ENCODE data around the gene FOXL3.

FOXL3 gene

GRCh38 chr7:268991-269390, 21.0 kb upstream of the FOXL3 start:
- TF ChIP-seq, protein P1, sequence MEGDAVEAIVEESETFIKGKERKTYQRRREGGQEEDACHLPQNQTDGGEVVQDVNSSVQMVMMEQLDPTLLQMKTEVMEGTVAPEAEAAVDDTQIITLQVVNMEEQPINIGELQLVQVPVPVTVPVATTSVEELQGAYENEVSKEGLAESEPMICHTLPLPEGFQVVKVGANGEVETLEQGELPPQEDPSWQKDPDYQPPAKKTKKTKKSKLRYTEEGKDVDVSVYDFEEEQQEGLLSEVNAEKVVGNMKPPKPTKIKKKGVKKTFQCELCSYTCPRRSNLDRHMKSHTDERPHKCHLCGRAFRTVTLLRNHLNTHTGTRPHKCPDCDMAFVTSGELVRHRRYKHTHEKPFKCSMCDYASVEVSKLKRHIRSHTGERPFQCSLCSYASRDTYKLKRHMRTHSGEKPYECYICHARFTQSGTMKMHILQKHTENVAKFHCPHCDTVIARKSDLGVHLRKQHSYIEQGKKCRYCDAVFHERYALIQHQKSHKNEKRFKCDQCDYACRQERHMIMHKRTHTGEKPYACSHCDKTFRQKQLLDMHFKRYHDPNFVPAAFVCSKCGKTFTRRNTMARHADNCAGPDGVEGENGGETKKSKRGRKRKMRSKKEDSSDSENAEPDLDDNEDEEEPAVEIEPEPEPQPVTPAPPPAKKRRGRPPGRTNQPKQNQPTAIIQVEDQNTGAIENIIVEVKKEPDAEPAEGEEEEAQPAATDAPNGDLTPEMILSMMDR (IDR thresholded peaks at IDR 0.05; ENCODE audit: extremely low read depth, insufficient read depth, missing control alignments) = no peak
- DNase-seq (ENCODE audit: low spot score) = no peak
- in situ Hi-C loops (cut with MboI; ENCODE audit: low pct_unique_long_range_greater_than_20kb, low sequenced_read_pairs, unreplicated experiment) = no loop called here

GRCh38 chr7:269721-270120, 20.2 kb upstream of the FOXL3 start:
- TF ChIP-seq, protein P1 (IDR thresholded peaks at IDR 0.05; ENCODE audit: extremely low read depth, insufficient read depth, missing control alignments) = no peak
- in situ Hi-C loops (cut with MboI; ENCODE audit: low pct_unique_long_range_greater_than_20kb, low sequenced_read_pairs, unreplicated experiment) = no loop called here
- no peak for DNase-seq (ENCODE audit: low spot score)

- TF ChIP-seq, protein P1 (IDR thresholded peaks at IDR 0.05; ENCODE audit: extremely low read depth, insufficient read depth, missing control alignments) = no peak
- no peak for DNase-seq (ENCODE audit: low spot score)
- in situ Hi-C loops (cut with MboI; ENCODE audit: low pct_unique_long_range_greater_than_20kb, low sequenced_read_pairs, unreplicated experiment) = no loop called here
Measured at GRCh38 chr7:270351-270983, 19.5 kb upstream of the FOXL3 start.

- in situ Hi-C loops (cut with MboI; ENCODE audit: low pct_unique_long_range_greater_than_20kb, low sequenced_read_pairs, unreplicated experiment) = no loop called here
- TF ChIP-seq, protein P1 (IDR thresholded peaks at IDR 0.05; ENCODE audit: extremely low read depth, insufficient read depth, missing control alignments) = no peak
- DNase-seq (ENCODE audit: low spot score) = no peak
Measured at GRCh38 chr7:271266-272107, 18.5 kb upstream of the FOXL3 start.

GRCh38 chr7:272108-272615, 17.8 kb upstream of the FOXL3 start:
- TF ChIP-seq, protein P1 (IDR thresholded peaks at IDR 0.05; ENCODE audit: extremely low read depth, insufficient read depth, missing control alignments) = no peak
- in situ Hi-C loops (cut with MboI; ENCODE audit: low pct_unique_long_range_greater_than_20kb, low sequenced_read_pairs, unreplicated experiment) = no loop called here
- DNase-seq (ENCODE audit: low spot score) = no peak

DNA sequence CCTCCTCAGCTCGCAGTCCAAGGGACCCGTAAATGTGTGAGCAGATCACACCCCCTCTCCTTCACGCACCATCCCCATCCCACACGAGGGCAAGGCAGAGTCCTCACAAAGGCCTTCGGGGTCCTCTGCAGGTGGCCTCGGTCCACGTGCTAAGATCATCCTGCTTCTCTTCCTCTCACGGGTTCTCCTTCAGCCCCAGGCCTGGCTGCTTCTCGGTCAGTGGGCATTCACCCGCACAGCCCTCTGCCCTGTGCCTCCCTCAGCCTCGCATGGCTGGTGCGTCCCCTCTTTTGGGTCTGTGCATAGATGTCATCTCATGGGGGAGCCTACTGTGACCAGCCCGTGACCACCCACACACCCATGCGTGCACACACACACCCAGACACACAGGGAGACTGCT, 17.3 kb upstream of the FOXL3 start:
- no peak for DNase-seq (ENCODE audit: low spot score)
- in situ Hi-C loops (cut with MboI; ENCODE audit: low pct_unique_long_range_greater_than_20kb, low sequenced_read_pairs, unreplicated experiment) = no loop called here
- TF ChIP-seq, protein P1 (IDR thresholded peaks at IDR 0.05; ENCODE audit: extremely low read depth, insufficient read depth, missing control alignments) = no peak
